ENCODE measurements around the gene ZNF77.
A peak's percentile ranks its signal among the peaks of the same experiment; 100 is the strongest.
"Not testable (repeated sequence)": the region's sequence is repeated elsewhere in the genome, so short reads cannot be mapped to it uniquely, and the experiment has no call there.

The ZNF77 gene

DNA sequence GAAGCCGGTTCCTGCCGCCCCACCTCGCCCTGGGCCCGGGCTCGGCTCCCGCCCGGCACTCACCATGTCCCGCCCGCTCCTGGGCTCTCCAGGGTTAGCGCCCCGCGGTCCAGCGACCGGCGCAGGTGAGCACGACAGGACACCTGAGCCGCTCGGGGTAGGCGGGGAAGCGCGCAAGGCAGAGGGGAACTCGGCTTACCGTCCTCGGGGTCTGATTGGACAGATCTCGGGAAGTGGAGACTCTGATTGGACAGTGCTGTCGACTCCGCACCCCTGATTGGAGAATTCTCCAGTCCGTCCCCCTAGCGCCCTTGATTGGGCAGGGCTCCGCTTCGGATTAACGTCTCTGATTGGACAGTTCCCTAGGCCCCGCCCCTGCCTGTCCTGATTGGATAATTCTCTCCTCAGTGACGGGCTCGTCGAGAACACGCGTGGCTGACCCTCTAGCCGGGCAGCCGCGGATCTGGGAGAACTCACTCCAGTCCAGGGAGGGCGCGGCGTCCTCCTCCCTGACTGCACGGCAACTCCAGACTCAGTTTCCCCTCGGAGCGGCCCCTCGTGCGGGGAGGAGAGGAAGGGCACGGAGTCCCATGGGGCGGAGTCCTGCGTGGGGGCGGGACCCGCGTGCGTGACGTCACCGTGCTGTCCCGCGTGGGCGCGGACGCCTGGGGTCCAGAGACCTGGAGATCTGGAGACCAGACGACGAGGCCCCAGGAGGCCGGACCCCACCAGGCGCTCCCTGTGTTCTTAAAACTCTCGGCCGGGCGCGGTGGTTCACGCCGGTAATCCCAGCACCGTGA, at the start of gene ZNF77:
Gene ZNF77 (minus strand): TSS at position 197 of the 800 bp plus-strand sequence. CDS start 131 bp downstream, at position 66.
- DNase-seq (ENCODE audit: low read depth in 2 of 2) = peak; percentile 97 to 99

DNA sequence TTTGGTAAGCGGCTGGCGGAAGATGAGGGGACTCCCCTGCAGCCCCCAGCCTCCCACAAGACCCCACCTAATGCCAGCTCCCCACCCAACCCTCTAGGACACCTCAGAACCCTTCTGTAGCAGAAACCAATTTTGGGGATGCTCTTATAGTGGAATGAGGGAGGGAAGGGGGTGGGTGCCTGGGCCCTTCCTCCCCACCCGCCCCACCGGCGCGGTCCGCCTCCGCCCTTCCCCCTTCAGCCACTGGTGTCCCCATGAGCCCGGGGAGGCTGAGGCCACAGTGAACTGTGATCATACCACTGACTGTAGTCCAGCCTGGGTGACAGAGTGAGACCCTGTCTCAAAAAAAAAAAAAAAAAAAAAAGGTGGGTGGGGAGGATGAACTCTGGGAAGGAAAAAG, 48.8 kb upstream of the ZNF77 start:
- DNase-seq (ENCODE audit: low read depth in 2 of 2) = no peak

GRCh38 chr19:2992958-2993357, 48.2 kb upstream of the ZNF77 start:
- no peak for DNase-seq (ENCODE audit: low read depth in 2 of 2)

- not testable (repeated sequence) for DNase-seq (ENCODE audit: low read depth in 2 of 2)
These were observed 47.6 kb upstream of the ZNF77 start for GRCh38 chr19:2992333-2992732.

DNA sequence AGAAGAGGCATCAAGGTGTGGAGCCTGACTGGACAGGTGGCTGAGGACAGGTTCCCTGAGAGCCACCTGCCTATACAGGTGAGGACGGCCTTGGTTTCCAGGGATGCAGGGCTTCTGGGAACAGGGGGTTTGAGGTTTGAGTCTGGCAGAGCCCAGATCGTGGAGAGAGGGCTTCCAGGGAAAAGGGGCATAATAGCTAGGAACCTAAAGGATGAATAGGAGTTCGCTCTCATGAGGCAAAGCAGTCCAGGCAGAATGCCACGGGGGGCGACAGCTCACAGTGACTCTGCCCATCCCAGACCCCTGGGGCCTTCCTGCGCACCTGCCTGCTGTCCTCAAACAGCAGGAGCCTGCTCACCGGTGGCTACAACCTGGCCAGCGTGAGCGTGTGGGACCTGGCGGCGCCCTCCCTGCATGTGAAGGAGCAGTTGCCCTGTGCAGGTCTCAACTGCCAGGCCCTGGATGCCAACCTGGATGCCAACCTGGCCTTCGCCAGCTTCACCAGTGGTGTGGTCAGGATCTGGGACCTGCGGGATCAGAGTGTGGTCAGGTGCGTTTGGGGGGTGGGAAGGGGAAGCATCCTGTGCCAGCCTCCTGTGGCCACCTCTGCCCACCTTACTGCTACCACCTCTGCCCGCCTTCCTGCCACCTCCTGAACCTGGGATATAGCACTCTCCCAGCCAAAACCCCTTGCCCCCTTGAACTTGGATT, 44.6 kb upstream of the ZNF77 start:
- DNase-seq (ENCODE audit: low read depth in 2 of 2) = no peak

DNA sequence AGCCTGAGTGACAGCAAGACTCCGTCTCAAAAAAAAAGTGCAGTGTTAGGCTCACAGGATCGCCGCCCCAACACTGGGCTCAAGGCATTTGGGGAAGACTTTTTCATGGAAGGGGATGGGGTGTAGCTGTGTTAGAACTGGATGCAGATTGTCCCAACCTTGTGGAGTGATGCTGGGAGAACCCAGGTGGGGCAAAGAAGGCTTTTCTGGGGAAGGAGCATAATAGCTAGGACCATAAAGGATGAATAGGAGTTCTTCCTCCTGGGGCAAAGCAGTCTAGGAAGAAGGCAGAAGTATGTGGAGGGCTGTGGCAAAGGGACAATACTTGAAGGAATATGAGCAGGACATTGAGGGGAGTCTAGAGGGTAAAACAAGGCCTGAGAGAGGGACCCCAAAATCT, 43.8 kb upstream of the ZNF77 start:
- DNase-seq (ENCODE audit: low read depth in 2 of 2) = no peak

- DNase-seq (ENCODE audit: low read depth in 2 of 2) = no peak
These were observed 43.0 kb upstream of the ZNF77 start for GRCh38 chr19:2987797-2988196.

- DNase-seq (ENCODE audit: low read depth in 2 of 2) = no peak
These were observed 42.3 kb upstream of the ZNF77 start for GRCh38 chr19:2986951-2987524.

DNA sequence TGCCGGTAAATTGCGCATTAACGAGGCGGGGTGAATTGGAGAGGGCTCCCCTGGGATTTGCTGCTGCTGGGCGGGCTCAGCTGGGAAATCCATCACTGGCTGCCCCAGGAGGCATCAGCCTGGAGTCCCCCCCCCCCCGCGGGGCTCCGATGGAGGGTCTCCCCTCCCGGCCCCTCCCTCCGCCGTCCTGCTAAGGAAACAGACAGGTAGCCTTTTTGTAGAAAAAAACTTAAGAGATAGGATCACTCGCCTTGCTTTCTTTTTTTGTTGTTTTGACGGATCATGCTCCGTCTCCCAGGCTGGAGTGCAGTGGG, 39.4 kb upstream of the ZNF77 start:
- DNase-seq (ENCODE audit: low read depth in 2 of 2) = no peak

DNA sequence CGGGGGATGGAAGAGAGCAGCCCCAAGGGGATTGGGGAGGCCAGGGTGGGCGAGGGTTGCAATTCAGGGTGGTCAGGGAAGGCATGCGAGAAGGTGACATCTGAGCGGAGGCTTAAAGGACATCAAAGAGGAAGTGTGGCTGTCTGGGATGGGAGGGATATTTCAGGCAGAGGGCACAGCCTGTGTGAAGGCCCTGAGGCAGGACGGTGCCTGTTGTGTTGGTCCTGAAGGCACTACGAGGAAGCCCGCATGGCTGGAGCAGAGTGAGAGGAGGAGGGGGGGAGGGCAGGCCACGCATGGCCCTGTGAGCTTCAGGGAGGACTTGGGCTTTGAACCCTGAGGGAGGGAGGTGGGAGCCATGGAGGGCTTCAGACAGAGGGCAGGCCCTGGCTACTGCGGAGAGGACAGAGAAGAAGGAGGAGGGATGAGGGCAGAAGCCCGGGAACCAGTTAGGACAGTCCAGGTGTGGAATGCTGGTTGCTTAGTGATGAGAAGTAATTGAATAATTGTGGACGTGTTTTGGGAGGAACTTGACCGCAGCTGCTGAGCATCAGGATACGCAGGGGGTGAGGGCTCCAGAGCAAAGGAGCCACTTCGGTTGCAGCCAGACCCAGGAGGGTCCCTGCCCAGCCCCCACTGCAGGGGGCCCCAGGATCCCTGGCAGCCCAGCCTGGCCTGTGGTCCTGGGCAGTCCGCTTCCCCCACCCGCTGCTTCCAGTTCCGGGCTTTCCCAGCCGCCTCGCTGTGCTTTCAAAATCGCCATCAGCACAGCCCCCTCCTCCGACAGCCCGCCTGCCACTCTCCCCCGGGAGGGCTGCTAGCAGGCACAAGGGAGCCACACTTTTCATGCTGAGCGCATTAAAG, 38.8 kb upstream of the ZNF77 start:
- no peak for DNase-seq (ENCODE audit: low read depth in 2 of 2)

DNA sequence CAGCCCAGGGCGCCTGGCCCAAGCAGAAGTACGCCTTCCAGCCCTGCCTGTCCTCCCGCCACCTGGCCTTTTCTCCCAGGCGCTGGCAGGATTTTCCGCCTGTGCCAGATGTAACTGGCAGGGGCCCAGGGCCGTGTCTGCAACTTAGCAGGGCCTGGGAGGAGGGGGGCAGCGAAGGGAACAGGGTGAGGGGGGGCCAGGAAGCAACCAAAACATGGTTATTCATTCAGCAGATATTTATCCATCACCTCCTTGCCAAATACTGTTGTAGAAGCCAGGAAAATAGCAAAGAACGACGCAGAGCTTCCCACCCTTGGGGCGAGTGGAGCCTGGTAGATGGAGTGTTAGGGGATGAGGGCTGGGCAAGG, 38.2 kb upstream of the ZNF77 start:
- DNase-seq (ENCODE audit: low read depth in 2 of 2) = no peak

DNA sequence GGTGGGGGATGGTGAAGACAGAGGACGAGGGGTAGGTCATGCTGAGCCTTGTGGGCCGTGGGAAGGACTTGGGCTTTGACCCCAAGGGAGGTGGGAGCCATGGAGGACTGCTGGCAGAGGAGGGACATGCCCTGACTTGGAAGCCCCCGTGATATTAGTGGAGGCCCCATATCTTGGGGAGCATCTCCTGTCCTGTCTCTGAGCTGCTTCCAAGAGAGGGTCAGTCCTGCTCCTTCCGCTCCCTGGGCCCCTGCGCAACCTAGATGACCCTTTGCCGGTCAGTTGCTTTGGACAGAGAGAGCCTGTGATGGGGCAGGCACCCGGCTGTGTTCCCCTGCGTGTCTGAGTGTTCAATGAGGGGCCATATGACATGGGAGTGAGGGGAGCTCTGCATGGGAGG, 37.8 kb upstream of the ZNF77 start:
- no peak for DNase-seq (ENCODE audit: low read depth in 2 of 2)

GRCh38 chr19:2981898-2982297, 37.1 kb upstream of the ZNF77 start:
- no peak for DNase-seq (ENCODE audit: low read depth in 2 of 2)

- DNase-seq (ENCODE audit: low read depth in 2 of 2) = no peak
These were observed 34.0 kb upstream of the ZNF77 start for GRCh38 chr19:2978772-2979171.

GRCh38 chr19:2978166-2978767, 33.5 kb upstream of the ZNF77 start:
- DNase-seq (ENCODE audit: low read depth in 2 of 2) = no peak

- no peak for DNase-seq (ENCODE audit: low read depth in 2 of 2)
These were observed 33.0 kb upstream of the ZNF77 start for GRCh38 chr19:2977746-2978138.

DNA sequence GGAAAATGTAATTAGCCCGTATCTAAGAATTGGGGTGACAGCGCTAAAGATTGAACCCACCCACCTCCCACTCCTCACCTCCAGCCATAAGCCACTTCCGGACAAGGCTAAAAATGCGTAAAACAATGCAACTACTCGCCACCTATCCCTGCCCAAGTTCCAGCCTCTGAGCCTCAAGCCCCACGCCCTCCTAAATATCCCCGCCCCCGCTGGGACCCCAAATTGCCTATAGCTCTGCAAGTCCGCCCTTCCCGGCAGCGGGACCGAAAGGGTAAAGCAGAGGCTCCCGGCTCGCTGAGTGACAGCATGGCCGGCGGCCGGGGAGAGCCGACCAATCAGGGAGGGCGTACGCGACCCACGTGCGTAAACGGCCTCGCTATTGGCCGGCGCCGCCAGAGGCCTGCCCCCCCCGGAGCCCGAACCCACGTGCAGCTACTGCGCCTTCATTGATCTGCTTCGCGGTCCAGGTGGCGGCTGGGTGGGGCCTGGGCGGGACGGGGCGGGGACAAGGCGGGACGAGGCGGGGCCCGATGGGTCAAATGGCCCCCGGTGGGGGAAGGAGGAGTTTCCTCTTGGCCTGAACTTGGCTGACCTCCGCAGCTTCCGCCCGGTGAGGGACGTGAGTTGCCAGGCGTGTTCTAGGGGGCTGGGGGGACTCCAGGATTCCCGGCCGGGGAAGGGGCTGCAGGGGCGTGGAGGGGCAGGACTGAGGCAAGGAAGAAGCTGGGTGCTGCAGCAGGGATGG, 32.4 kb upstream of the ZNF77 start, which contains the start of gene TLE6:
Gene TLE6 (plus strand): TSS at position 564 of the 745 bp plus-strand sequence. CDS start 670 bp downstream, outside the sequence.
- DNase-seq (ENCODE audit: low read depth in 2 of 2) = peak; percentile 82 to 89

- DNase-seq (ENCODE audit: low read depth in 2 of 2) = no peak
These were observed 31.8 kb upstream of the ZNF77 start for GRCh38 chr19:2976609-2977000.

- DNase-seq (ENCODE audit: low read depth in 2 of 2) = no peak
These were observed 29.7 kb upstream of the ZNF77 start for GRCh38 chr19:2974342-2975041.

GRCh38 chr19:2973229-2973628, 28.5 kb upstream of the ZNF77 start:
- no peak for DNase-seq (ENCODE audit: low read depth in 2 of 2)

Data from activated CD8-positive, alpha-beta memory T cell treated with anti-CD3 and anti-CD28 coated beads for 4 hours (primary cell).